K562 (cell line): ENCODE results near the gene ALPK1. TPM values are rescaled to one million over a fixed set of nuclear protein-coding genes. Genes with fewer than 3 reads are reported as not detected.

Source experiments
- ATAC-seq: fragments of 200-7000 bp; cut with Tn5 transposase; 3 replicates; pipeline ENCODE4 v1.9.1; 2020; ENCODE audit warnings: moderate library complexity
- BruUV-seq: library from RNA; stranded (reverse); fragments of 400-500 nt; replicated peaks from 2 replicates; lab custom pipeline; 2021; lab: Mats Ljungman, UMichigan
- CTCF ChIA-PET: fragments of 300-600 bp; formaldehyde crosslinking; extraction: SDS; loops from one replicate; lab custom pipeline; 2021; ENCODE audit warnings: low intra/inter-chr PET ratio; lab: Yijun Ruan, JAX
- POLR2A ChIA-PET: fragments of 300-600, 350-650 bp; sonication (Branson Sonifier 250); formaldehyde crosslinking; extraction: SDS; loops from one replicate; lab custom pipeline; 2021; ENCODE audit warnings: antibody characterized with exemption, inconsistent platforms; lab: Yijun Ruan, JAX
- DNase-seq, 4 experiments: peaks; one replicate each; pipeline versions ENCODE4 v3.0.0 to v3.0.0-alpha.2; 2011 to 2018; ENCODE audit warnings: low spot score in 3 of 4, mixed read lengths in 3 of 4; ENCODE audit errors: extremely low read depth in 1 of 4
- FAIRE-seq: peaks from 2 replicates; lab custom pipeline; 2011; peaks lifted over from hg19 to GRCh38; lab: Jason Lieb, UNC
- H2AFZ ChIP-seq: 2 replicates; pipeline ENCODE4 v1.6.0; 2011; ENCODE audit warnings: low read depth, low read length, control low read depth, inconsistent platforms
- H3K27ac ChIP-seq: fragments of 200-600 bp; 3 replicates; pipeline ENCODE4 v1.8.0; 2011; ENCODE audit warnings: low read depth, mild to moderate bottlenecking, control low read depth, inconsistent platforms, low read length, moderate library complexity, mixed read lengths; ENCODE audit errors: extremely low read depth
- H3K27me3 ChIP-seq, 2 experiments: fragments of 300-600 bp in 1 of 2; 2 replicates in 1 of 2; 3 replicates in 1 of 2; pipeline versions ENCODE4 v1.6.0 to v1.8.0; 2011; ENCODE audit warnings: inconsistent platforms in 2 of 2, low read length in 2 of 2, mild to moderate bottlenecking in 1 of 2, mixed read lengths in 1 of 2, moderate library complexity in 1 of 2; ENCODE audit not compliant: control insufficient read depth in 2 of 2, insufficient read depth in 2 of 2
- H3K36me3 ChIP-seq: fragments of 300-600 bp; 3 replicates; pipeline ENCODE4 v1.8.0; 2011; ENCODE audit warnings: mild to moderate bottlenecking, low read length, inconsistent platforms; ENCODE audit not compliant: control insufficient read depth, insufficient read depth
- H3K4me1 ChIP-seq, 2 experiments: fragments of 200-600 bp in 1 of 2; replicated peaks in 1 of 2; 2 replicates in 1 of 2; 3 replicates in 1 of 2; pipeline versions ENCODE4 v1.5.1 to v1.8.0; 2011; ENCODE audit warnings: inconsistent platforms in 2 of 2, low read length in 2 of 2, mild to moderate bottlenecking in 1 of 2, mixed read lengths in 1 of 2, moderate library complexity in 1 of 2; ENCODE audit not compliant: control insufficient read depth in 2 of 2, insufficient read depth in 2 of 2
- H3K4me2 ChIP-seq: 2 replicates; pipeline ENCODE4 v1.6.1; 2011; ENCODE audit warnings: low read length, control low read depth, inconsistent platforms, mixed read lengths; ENCODE audit not compliant: insufficient read depth
- H3K4me3 ChIP-seq: fragments of 200-600 bp; sonication (generic), shearing (Covaris generic); 2 replicates; pipeline ENCODE4 v1.5.1; 2016; ENCODE audit warnings: control low read depth, inconsistent platforms
- H3K79me2 ChIP-seq: fragments of 200-600 bp; 3 replicates; pipeline ENCODE4 v1.8.0; 2011; ENCODE audit warnings: low read length, inconsistent platforms; ENCODE audit not compliant: control insufficient read depth, insufficient read depth
- H3K9ac ChIP-seq, 2 experiments: 2 replicates each; pipeline versions ENCODE4 v1.6.0 to v1.6.1; 2011; ENCODE audit warnings: low read depth in 2 of 2, low read length in 2 of 2, control low read depth in 1 of 2, inconsistent platforms in 1 of 2, mild to moderate bottlenecking in 1 of 2, mixed read lengths in 1 of 2; ENCODE audit not compliant: insufficient read depth in 1 of 2
- H3K9me1 ChIP-seq: one replicate; pipeline ENCODE4 v1.6.0; 2011; ENCODE audit warnings: inconsistent platforms, mild to moderate bottlenecking, low read length, moderate library complexity; ENCODE audit not compliant: control insufficient read depth, insufficient read depth
- H3K9me3 ChIP-seq: replicated peaks from 2 replicates; pipeline ENCODE4 v1.5.1; 2011; ENCODE audit warnings: low read depth, low read length, inconsistent platforms; ENCODE audit not compliant: control insufficient read depth, insufficient read depth
- H4K20me1 ChIP-seq: replicated peaks from 2 replicates; pipeline ENCODE4 v1.6.1; 2011; ENCODE audit warnings: low read length, inconsistent platforms, mixed read lengths; ENCODE audit not compliant: control insufficient read depth, insufficient read depth
- ARID2 ChIP-seq: fragments of 450-650 bp; IDR thresholded peaks from 2 replicates; pipeline ENCODE4 v1.6.1; 2017; ENCODE audit warnings: antibody characterized with exemption, mild to moderate bottlenecking
- CBFA2T2 ChIP-seq: fragments of 450-650 bp; conservative IDR thresholded peaks from 2 replicates; pipeline ENCODE4 v1.6.1; 2017; ENCODE audit warnings: mild to moderate bottlenecking
- HCFC1 ChIP-seq: IDR thresholded peaks from 2 replicates; pipeline ENCODE4 v1.6.1; 2012; ENCODE audit warnings: low read depth, low read length, improper control_type of control experiment
- KDM2B ChIP-seq: fragments of 250-450 bp; sonication (Bioruptor Pico); IDR thresholded peaks from 2 replicates; pipeline ENCODE4 v1.8.0; 2021; ENCODE audit warnings: mild to moderate bottlenecking, moderate library complexity
- KLF6 ChIP-seq: fragments of 250-450 bp; sonication (Bioruptor Pico); IDR thresholded peaks from 2 replicates; pipeline ENCODE4 v1.4.0; 2020; ENCODE audit warnings: mild to moderate bottlenecking, moderate library complexity, borderline replicate concordance
- MIER1 ChIP-seq: fragments of 450-650 bp; IDR thresholded peaks from 2 replicates; pipeline ENCODE4 v1.6.1; 2016; ENCODE audit warnings: antibody characterized with exemption, mild to moderate bottlenecking, low read depth
- MYBL2 ChIP-seq, 2 experiments: fragments of 450-650 bp in 1 of 2; sonication (generic) in 1 of 2; formaldehyde crosslinking in 1 of 2; IDR thresholded peaks; 2 replicates each; pipeline versions ENCODE4 v1.6.1 to v1.8.1; 2017 to 2022; ENCODE audit warnings: borderline replicate concordance in 1 of 2, inconsistent platforms in 1 of 2, low read depth in 1 of 2, mild to moderate bottlenecking in 1 of 2, missing genetic modification reagents in 1 of 2, moderate library complexity in 1 of 2
- NCOA1 ChIP-seq: fragments of 450-650 bp; IDR thresholded peaks from 2 replicates; pipeline ENCODE4 v1.6.1; 2016; ENCODE audit warnings: low read depth
- PHF20 ChIP-seq: fragments of 450-650 bp; IDR thresholded peaks from 2 replicates; pipeline ENCODE4 v1.6.1; 2018; ENCODE audit not compliant: partially characterized antibody
- TGIF2 ChIP-seq: sonication (generic); formaldehyde crosslinking; IDR thresholded peaks from 2 replicates; pipeline ENCODE4 v1.8.1; 2022; ENCODE audit warnings: mild to moderate bottlenecking, missing genetic modification reagents, moderate library complexity
- TRIM24 ChIP-seq, 2 experiments: fragments of 450-650 bp; IDR thresholded peaks; 2 replicates each; pipeline ENCODE4 v1.6.1; 2016
- XRCC3 ChIP-seq: fragments of 450-650 bp; IDR thresholded peaks from 2 replicates; pipeline ENCODE4 v1.6.1; 2017; ENCODE audit warnings: mild to moderate bottlenecking, moderate library complexity
- ZNF263 ChIP-seq: sonication (generic); formaldehyde crosslinking; IDR thresholded peaks from 2 replicates; pipeline ENCODE4 v1.8.0; 2022; ENCODE audit warnings: mild to moderate bottlenecking, missing genetic modification reagents, borderline replicate concordance
- WGBS: fragments of 100-300 bp; shearing (Covaris generic); methylation state at CpG from one replicate; pipeline ENCODE4 v1.1.6; 2016; ENCODE audit warnings: low coverage, mixed read lengths; ENCODE audit not compliant: insufficient coverage; ENCODE audit errors: missing lambda C conversion rate; 5-methylcytosine and 5-hydroxymethylcytosine counted together
- in situ Hi-C: fragments of 300-500 bp; cut with MboI; formaldehyde crosslinking; loops from 4 replicates; pipeline ENCODE4 v1.15.0; 2018; ENCODE audit warnings: inconsistent platforms, mixed read lengths
- intact Hi-C: fragments of 100-400 bp; cut with micrococcal nuclease; formaldehyde crosslinking; loops from 2 replicates; pipeline ENCODE4 v1.14.2; 2022
- polyA plus RNA-seq, 8 experiments: library from polyadenylated mRNA; depleted of rRNA in 4 of 8; stranded (reverse) in 5 of 8; unstranded in 3 of 8; fragments of >200 nt; fragmentation: Nextera tagmentation in 2 of 8; fragmentation: Illumina TruSeq in 1 of 8; extraction: Ambion mirVana in 2 of 8; extraction: Trizol in 1 of 8; gene quantifications; 2 replicates each; pipeline versions ENCODE4 v1.2.1 to v1.2.3, GENCODE V29; 2011 to 2014; ENCODE audit warnings: inconsistent platforms in 1 of 8, missing spikeins in 1 of 8
- total RNA-seq, 7 experiments: library from RNA; depleted of rRNA in 6 of 7; stranded (reverse); fragments of >200 nt in 6 of 7; fragmentation: Illumina TruSeq in 2 of 7; extraction: Trizol in 2 of 7; gene quantifications; 2 replicates each; pipeline versions ENCODE4 v1.2.1 to v1.2.3, GENCODE V29; 2011 to 2021; ENCODE audit warnings: low replicate concordance in 1 of 7
- TF ChIP-seq, protein P1 (sequence below): fragments of 450-650 bp; formaldehyde crosslinking; IDR thresholded peaks from 2 replicates; pipeline ENCODE4 v1.4.0; 2020; ENCODE audit warnings: mild to moderate bottlenecking, moderate library complexity

The ALPK1 gene
- total and polyA plus RNA-seq, 9 of the 15 experiments (the other 6 are each of a cell fraction or from before 2014, with no cell fraction given) = 2.3 to 6.9 (median 4.6) TPM

DNA sequence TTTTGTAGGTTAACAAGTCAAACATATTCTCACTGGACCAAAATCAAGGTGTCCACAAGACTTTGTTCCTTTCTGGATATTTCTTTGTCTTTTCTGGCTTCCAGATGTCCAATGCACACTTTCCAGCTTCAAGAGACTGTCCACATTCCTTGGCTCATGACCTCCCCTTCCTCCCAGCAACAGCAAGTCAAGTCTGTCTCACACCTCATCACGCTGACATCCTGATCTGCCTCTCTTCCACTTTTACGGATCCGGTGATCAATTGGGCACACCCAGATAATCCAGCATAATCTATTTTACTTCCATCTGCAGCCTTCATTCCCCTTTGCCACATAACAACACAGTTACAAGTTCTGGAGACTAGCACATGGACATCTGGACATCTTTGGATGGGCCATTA, 21.1 kb upstream of the ALPK1 start:
- Histone ChIP-seq H3K9me3 (no peaks in the 10 kb centered on the region), H3K4me2 (no peak overlapping the region), H3K9me1 (no peaks in the 10 kb centered on the region), H3K4me1 (no peaks in the 10 kb centered on the region), H3K27ac (no peak overlapping the region), H3K36me3 (peaks cover 11% of the 10 kb centered on the region; the same call in 2 of the 3 replicates), H3K79me2 (no peaks in the 10 kb centered on the region), H3K9ac (no peak overlapping the region), H3K4me3 (no peak overlapping the region), H4K20me1 (peaks cover 4% of the 10 kb centered on the region; the same call in 1 of the 2 replicates), H3K27me3 (no peaks in the 10 kb centered on the region), H2AFZ (no peak overlapping the region)
- DNase-seq (no peak), ATAC-seq (no peak), FAIRE-seq (no peak)
- BruUV-seq = no TSS peak
- TF ChIP-seq ARID2 (no peak), HCFC1 (no peak), ZNF263 (CRISPR knock-in tag) (no peak)
- TF ChIP-seq, protein P1, sequence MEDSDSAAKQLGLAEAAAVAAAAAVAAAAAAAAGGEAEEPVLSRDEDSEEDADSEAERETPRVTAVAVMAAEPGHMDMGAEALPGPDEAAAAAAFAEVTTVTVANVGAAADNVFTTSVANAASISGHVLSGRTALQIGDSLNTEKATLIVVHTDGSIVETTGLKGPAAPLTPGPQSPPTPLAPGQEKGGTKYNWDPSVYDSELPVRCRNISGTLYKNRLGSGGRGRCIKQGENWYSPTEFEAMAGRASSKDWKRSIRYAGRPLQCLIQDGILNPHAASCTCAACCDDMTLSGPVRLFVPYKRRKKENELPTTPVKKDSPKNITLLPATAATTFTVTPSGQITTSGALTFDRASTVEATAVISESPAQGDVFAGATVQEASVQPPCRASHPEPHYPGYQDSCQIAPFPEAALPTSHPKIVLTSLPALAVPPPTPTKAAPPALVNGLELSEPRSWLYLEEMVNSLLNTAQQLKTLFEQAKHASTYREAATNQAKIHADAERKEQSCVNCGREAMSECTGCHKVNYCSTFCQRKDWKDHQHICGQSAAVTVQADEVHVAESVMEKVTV = no peak
- in situ Hi-C loops = no loop called here
- intact Hi-C loops = no loop called here
- POLR2A ChIA-PET = interaction anchor here (1.3 kb wide), 1 partner anchor 10 kb away, joined by 4 read pairs; the partner anchor contains the start of gene TIFA
- CTCF ChIA-PET = no interaction called here
- WGBS = 83% methylated on average over 3 of the region's 3 CpGs

DNA sequence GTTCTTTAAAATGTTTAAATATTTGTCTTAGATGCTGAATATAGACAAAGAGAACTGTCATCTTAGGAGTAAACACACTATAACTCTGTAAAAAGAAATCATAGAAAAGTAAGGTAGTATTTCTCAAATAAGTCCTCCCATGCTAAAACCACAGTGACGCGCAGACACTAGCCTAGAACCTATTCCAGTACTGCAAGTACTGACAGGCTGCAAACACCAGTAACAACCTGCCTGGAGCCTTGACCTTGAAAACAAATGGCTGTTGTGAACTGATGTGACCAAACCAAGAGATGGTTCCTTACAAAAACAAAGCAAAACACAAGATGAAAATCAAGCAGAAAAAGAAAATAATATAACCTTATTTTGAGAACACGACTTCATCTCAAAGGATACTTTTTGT, 19.9 kb upstream of the ALPK1 start:
- CTCF ChIA-PET = no interaction called here
- Histone ChIP-seq H3K9me3 (no peaks in the 10 kb centered on the region), H3K27me3 (no peaks in the 10 kb centered on the region), H3K4me3 (no peak overlapping the region), H3K36me3 (peaks cover 11% of the 10 kb centered on the region; the same call in 2 of the 3 replicates), H3K79me2 (no peaks in the 10 kb centered on the region), H3K9me1 (no peaks in the 10 kb centered on the region), H3K9ac (no peak overlapping the region), H2AFZ (no peak overlapping the region), H3K27ac (no peak overlapping the region), H3K4me1 (no peaks in the 10 kb centered on the region), H3K4me2 (no peak overlapping the region), H4K20me1 (peaks cover 4% of the 10 kb centered on the region; the same call in 1 of the 2 replicates)
- intact Hi-C loops (no loop called here), in situ Hi-C loops (no loop called here)
- DNase-seq = no peak
- no TSS peak for BruUV-seq
- 84% methylated on average over 3 of the region's 3 CpGs for WGBS
- POLR2A ChIA-PET = no interaction called here
- no peak for ATAC-seq
- FAIRE-seq = no peak
- TF ChIP-seq KLF6 (CRISPR knock-in tag) = no peak
- TF ChIP-seq TRIM24 (IDR thresholded peaks at IDR 0.05) = no peak
- TF ChIP-seq PHF20 = no peak
- no peak for TF ChIP-seq CBFA2T2
- no peak for TF ChIP-seq MIER1
- no peak for TF ChIP-seq KDM2B (CRISPR knock-in tag)
- no peak for TF ChIP-seq NCOA1
- no peak for TF ChIP-seq XRCC3
- no peak for TF ChIP-seq MYBL2 (IDR thresholded peaks at IDR 0.05; ENCODE audit: low read depth)
- no peak for TF ChIP-seq MYBL2 (CRISPR knock-in tag; IDR thresholded peaks at IDR 0.05; ENCODE audit: borderline replicate concordance)
- TF ChIP-seq TGIF2 (CRISPR knock-in tag) = no peak
